ENCODE measurements around the gene ERMARD. TPM values are rescaled to one million over a fixed set of nuclear protein-coding genes. Genes with fewer than 3 reads are reported as not detected.

ERMARD gene
- 13.6 and 24.4 TPM in 2 replicates for total RNA-seq

DNA sequence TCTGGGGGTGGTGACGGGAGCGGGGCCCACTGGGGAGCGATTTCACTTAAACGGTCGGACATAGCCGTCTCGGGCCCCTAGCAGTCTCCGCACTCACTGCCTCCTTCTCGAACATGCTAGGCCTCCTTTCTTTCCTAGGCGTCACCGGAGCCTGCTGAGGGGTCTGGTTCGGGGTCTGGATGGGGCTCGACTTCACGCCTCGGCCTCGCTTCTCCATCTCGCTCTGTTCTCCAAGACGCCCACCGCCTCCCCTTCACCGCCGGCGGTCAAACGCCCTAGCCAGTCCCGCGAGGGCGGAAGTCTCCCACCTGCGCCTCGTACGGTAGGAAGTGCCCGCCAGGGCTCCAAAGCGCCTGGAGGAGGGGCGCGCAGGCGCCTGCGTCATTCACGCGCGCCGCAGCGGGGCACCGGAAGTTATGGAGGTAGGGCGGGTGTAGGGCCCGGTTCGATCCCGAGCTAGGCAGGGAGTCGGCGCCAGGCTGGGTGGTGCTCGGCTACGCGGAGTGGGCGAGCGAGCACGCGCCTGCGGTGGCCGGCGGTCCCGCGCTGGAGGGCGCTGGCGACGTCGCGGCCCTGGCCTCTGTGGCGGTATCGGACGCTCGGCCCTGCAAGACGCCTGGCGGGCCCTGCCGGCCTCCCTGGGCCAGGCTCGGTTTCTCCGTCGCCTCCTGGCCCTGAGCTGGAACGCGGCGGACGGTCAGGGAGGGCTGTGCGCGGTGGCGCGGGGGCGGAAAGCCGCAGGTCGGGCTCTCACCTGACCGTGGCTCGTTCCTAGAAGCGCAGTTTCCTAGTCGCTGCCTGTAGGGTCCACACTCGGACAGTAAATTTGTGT is at the start of gene ERMARD, which contains the start of gene DYNLT2:
ERMARD (plus strand) TSS at position 381 of the 832 bp plus-strand sequence; CDS start at position 417, 36 bp downstream.
DYNLT2 (minus strand) TSS at position 331 of the 832 bp plus-strand sequence; CDS start at position 217, 114 bp downstream.

DNA sequence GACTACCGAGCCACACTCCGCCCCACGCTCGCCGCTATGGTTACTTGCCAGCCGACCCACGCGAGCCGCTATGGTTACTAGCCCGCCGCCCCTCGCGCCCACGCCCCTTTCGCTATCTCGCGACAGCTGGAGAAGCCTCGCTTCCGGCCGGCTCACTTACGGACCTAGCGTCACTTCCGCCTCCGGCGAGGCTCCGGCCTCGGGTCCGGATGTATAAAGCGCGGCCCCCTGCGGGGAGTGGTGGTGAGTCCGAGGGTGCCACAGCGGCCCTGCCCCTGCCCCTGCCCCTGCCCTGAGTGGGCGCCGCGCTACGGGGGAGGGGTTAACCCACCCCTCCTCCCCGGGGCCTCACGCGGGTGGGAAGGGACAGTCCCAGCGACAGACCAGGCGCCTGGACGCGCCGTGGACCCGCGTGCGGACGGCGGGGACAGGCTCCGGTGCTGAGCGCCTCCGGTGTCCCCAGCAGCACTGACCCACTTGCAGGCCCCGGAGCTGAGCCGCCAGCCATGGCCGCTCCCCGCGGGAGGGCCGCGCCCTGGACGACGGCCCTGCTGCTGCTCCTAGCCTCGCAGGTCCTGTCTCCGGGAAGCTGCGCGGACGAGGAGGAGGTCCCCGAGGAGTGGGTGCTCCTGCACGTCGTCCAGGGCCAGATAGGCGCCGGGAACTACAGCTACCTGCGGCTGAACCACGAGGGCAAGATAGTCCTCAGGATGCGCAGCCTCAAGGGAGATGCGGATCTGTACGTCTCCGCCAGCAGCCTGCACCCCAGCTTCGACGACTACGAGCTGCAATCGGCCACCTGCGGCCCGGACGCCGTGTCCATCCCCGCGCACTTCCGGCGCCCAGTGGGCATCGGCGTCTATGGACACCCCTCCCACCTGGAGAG is 49.2 kb upstream of the ERMARD start, which contains the start of the genes C6orf120 and WDR27:
C6orf120 (plus strand) TSS at position 173 of the 886 bp plus-strand sequence; CDS start at position 507, 334 bp downstream.
WDR27 (minus strand) TSS at position 76 of the 886 bp plus-strand sequence. CDS start 13,024 bp downstream, outside the sequence.

DNA sequence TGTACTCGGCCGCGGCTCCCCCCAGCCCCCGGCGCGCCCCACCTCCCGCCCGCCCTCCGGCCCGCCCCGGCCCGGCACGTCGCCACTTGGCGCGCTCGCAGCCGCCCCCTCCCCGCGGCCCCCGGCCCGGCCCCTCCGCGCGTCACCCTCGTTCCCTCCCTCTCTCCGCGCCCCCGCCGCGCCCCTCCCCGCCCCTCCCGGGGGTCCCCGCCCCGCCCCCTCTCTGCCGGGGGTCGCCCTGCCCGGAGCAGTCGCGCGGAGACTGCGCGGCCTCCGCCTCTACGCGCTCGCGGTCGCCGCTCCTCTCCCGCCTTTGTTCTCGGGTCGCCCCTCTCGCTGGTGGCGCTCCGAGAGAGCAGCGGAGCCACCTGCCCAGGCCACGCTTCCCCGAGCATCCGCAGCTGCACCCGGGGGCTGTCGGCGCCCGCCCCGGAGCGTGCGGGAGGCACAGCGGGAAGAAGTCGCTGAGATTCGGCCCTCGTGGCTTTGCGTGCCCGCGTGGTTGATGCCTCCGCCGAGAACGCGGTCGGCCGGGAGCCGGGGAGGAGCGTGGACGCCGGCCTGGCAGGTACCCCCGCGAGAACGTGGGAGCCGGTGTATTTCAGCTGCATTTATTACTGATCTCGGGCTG is 26.8 kb upstream of the ERMARD start, which contains the start of gene PHF10:
PHF10 (minus strand) TSS at position 7 of the 631 bp plus-strand sequence. CDS start 569 bp downstream, outside the sequence.

Other genes with a start within 250 kb of the ERMARD start
- 21.9 and 41.0 TPM in 2 replicates for gene WDR27, start 49.6 kb upstream of the ERMARD start, total RNA-seq
- gene C6orf120, start 49.5 kb upstream of the ERMARD start, total RNA-seq, result 15.2 and 22.7 TPM in 2 replicates
- gene PHF10, start 27.1 kb upstream of the ERMARD start, total RNA-seq, result 31.7 and 53.7 TPM in 2 replicates
- 0.81 and 0.88 TPM in 2 replicates for gene DYNLT2, start 50 bp upstream of the ERMARD start, total RNA-seq